ENCODE data around the gene OPRD1. TPM values are rescaled to one million over a fixed set of nuclear protein-coding genes. Genes with fewer than 3 reads are reported as not detected.

OPRD1 gene
- total and polyA plus RNA-seq, 4 donors: 0.28 to 1.4 (median 0.66) TPM

GRCh38 chr1:28910379-28911115, 98.6 kb downstream of the OPRD1 start:
- DNase-seq (ENCODE audit: low read depth in 4 of 6, low spot score in 6 of 6): peak in 1 of 6 donors; percentile 16
- H3K9me3 ChIP-seq (ENCODE audit: control insufficient read depth, insufficient read depth, low read length): no peaks in the 10 kb centered on the region
- H3K4me3 ChIP-seq (ENCODE audit: low read depth, low read length): no peak overlapping the region
- WGBS (ENCODE audit: insufficient coverage): 60% methylated on average over 5 of the region's 7 CpGs
- peaks cover 8% of the 10 kb centered on the region for H3K4me1 ChIP-seq (ENCODE audit: control insufficient read depth, insufficient read depth, low read length)
- no peak overlapping the region for H3K27ac ChIP-seq (ENCODE audit: low read depth, low read length)
- H3K27me3 ChIP-seq (ENCODE audit: control insufficient read depth, insufficient read depth, low read length): no peaks in the 10 kb centered on the region
- no peaks in the 10 kb centered on the region for H3K36me3 ChIP-seq (ENCODE audit: control insufficient read depth, insufficient read depth, low read length)

DNA sequence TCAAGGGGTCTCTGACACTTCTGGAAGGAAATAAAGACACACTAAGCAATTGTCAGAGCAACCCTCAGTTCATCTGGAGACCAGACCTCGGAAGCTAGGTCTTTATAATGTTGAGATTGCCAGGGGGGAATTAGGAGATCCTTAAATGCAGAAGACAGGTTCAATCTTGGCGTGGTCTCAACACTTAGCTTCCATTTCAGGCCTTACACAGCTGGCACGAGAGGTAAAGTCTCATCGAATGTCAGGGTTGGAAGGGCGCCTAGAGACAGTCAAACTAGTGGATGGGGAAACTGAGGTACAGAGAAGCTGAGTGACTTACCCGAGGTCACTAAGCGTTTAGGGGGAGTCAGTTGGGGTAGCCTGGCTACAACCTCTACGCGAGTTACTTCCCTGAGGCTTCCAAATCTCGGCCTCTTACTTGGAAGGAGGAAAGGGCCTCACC, 101.8 kb downstream of the OPRD1 start:
- peaks cover 8% of the 10 kb centered on the region for H3K4me1 ChIP-seq (ENCODE audit: control insufficient read depth, insufficient read depth, low read length)
- no peaks in the 10 kb centered on the region for H3K27me3 ChIP-seq (ENCODE audit: control insufficient read depth, insufficient read depth, low read length)
- peak overlapping the region; percentile 33 for H3K27ac ChIP-seq (ENCODE audit: low read depth, low read length)
- no peak for DNase-seq (ENCODE audit: low read depth in 4 of 6, low spot score in 6 of 6)
- 31% methylated on average over 10 of the region's 10 CpGs for WGBS (ENCODE audit: insufficient coverage)
- H3K4me3 ChIP-seq (ENCODE audit: low read depth, low read length): peak overlapping the region; percentile 50
- no peaks in the 10 kb centered on the region for H3K36me3 ChIP-seq (ENCODE audit: control insufficient read depth, insufficient read depth, low read length)
- H3K9me3 ChIP-seq (ENCODE audit: control insufficient read depth, insufficient read depth, low read length): no peaks in the 10 kb centered on the region

DNA sequence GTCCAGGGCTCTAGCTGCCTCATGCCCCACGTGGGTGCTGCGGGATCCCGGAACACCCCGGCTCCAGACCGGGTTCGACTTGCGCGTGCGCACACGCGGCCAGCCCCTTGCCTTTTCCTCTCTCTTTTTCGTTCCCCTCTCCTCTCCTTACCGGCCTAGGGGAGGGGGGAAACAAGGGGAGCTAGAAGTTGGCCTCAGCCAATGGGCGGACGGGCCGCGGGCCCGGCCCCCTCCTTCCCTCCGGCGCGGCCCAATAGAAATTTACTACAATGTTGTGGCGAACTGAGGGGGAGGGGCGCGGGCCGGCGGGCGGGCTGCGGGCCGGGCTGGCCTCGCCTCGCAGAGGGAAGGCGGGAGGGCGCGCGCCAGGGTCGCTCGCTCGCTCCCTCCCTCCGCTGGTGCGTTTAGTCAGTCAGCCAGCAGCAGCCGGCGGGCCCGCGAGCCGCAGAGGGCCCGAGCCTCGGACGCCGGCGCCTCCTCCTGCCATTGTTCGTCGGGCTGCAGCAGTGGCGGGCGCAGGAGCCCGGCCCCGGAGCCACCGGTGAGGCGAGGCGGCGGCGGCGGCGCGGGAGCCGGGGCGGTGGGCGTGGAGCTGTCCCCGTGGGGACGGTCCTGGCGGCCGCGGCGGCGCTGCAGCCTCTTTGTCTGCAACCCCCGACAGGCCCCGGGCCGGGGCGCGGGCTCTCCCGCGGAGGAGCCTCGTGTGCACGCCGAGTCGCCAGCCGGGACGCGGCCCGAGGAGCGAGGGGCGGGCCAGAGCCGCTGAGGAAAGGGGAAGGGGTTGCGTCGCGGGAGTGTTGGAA, 102.5 kb downstream of the OPRD1 start, which contains the start of gene EPB41:
Gene EPB41, plus strand, starts transcription at position 342 of the 803 bp plus-strand sequence. CDS start 72,869 bp downstream, outside the sequence.
- 0% methylated on average over 79 of the region's 95 CpGs for WGBS (ENCODE audit: insufficient coverage)
- Histone ChIP-seq H3K36me3 (ENCODE audit: control insufficient read depth, insufficient read depth, low read length) (no peaks in the 10 kb centered on the region), H3K4me1 (ENCODE audit: control insufficient read depth, insufficient read depth, low read length) (peaks cover 8% of the 10 kb centered on the region), H3K4me3 (ENCODE audit: low read depth, low read length) (peak within 1 kb of the TSS; percentile 78), H3K9me3 (ENCODE audit: control insufficient read depth, insufficient read depth, low read length) (no peaks in the 10 kb centered on the region), H3K27me3 (ENCODE audit: control insufficient read depth, insufficient read depth, low read length) (no peaks in the 10 kb centered on the region), H3K27ac (ENCODE audit: low read depth, low read length) (peak within 1 kb of the TSS; percentile 33)
- peak; percentile 86 to 99 (median 94) for DNase-seq (ENCODE audit: low read depth in 4 of 6, low spot score in 6 of 6)

DNA sequence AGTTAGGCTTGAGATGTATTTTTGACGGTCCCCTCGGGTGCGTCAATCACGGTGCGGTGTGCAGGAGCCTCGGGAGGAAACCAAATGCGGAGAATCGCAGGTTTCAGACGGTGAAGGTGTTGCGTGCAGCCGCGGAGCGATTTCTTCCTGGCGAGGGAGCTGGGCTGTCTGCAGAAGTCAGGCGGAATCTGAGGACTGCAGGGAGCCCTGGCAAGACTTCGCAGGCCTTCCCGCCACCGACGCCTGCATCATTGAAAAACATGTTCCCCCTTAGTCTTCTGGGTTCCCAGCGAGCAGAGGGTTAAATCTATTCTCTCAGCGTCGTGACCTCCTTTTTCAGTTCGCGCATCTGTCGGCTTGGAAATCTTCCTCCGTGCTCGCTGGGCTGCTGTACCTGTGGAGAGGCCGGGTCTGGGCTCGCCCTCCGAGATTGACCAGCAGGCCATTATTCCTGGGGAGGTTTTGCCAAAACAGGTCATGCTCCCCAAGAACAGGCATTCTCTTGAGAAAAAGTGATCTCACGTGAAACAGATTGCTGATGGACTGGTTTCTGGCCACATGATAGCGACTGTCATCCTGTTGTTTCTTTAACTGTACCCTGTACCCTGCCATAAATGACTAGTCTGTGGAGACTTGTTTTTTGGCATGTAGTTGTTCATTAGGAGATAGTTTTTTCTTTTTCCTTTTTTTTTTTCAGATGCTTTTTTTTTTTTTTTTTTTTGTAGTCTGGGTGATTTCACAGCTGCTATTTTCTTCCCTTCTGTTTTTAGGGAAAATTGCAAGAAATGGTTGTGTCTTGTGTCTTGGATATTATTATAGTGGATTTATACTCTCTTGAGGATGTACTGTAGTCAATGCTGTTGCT, 103.3 kb downstream of the OPRD1 start:
- peak overlapping the region; percentile 78 for H3K4me3 ChIP-seq (ENCODE audit: low read depth, low read length)
- peak in 4 of 6 donors; percentile 24 to 85 (median 48) for DNase-seq (ENCODE audit: low read depth in 4 of 6, low spot score in 6 of 6)
- H3K9me3 ChIP-seq (ENCODE audit: control insufficient read depth, insufficient read depth, low read length): no peaks in the 10 kb centered on the region
- no peaks in the 10 kb centered on the region for H3K27me3 ChIP-seq (ENCODE audit: control insufficient read depth, insufficient read depth, low read length)
- WGBS (ENCODE audit: insufficient coverage): under 1% methylated on average over 31 of the region's 32 CpGs
- H3K36me3 ChIP-seq (ENCODE audit: control insufficient read depth, insufficient read depth, low read length): no peaks in the 10 kb centered on the region
- peak overlapping the region; percentile 33 for H3K27ac ChIP-seq (ENCODE audit: low read depth, low read length)
- peaks cover 8% of the 10 kb centered on the region for H3K4me1 ChIP-seq (ENCODE audit: control insufficient read depth, insufficient read depth, low read length)

- no peaks in the 10 kb centered on the region for H3K27me3 ChIP-seq (ENCODE audit: control insufficient read depth, insufficient read depth, low read length)
Measured at GRCh38 chr1:28917757-28918118, 105.8 kb downstream of the OPRD1 start.

More at GRCh38 chr1:28917757-28918118, 105.8 kb downstream of the OPRD1 start:
- Histone ChIP-seq H3K4me1 (ENCODE audit: control insufficient read depth, insufficient read depth, low read length) (peaks cover 8% of the 10 kb centered on the region), H3K4me3 (ENCODE audit: low read depth, low read length) (no peak overlapping the region), H3K36me3 (ENCODE audit: control insufficient read depth, insufficient read depth, low read length) (no peaks in the 10 kb centered on the region), H3K27ac (ENCODE audit: low read depth, low read length) (no peak overlapping the region), H3K9me3 (ENCODE audit: control insufficient read depth, insufficient read depth, low read length) (no peaks in the 10 kb centered on the region)
- no peak for DNase-seq (ENCODE audit: low read depth in 4 of 6, low spot score in 6 of 6)
- 75% methylated on average over 2 of the region's 2 CpGs for WGBS (ENCODE audit: insufficient coverage)

Small RNA genes lying within 50 kb of the gene (small RNA-seq; reads per million reads assigned to genes)
- not detected for gene RF00019 (ENCODE audit: low replicate concordance)

Other genes with a start within 250 kb of the OPRD1 start
- gene RAB42, start 219.9 kb upstream of the OPRD1 start, total RNA-seq: 1 to 10 TPM; 6.3 to 9.2 TPM
- 1 to 10 TPM; 3.2 to 4.6 TPM for gene RAB42, start 219.9 kb upstream of the OPRD1 start, polyA plus RNA-seq (ENCODE audit: insufficient read length in 2 of 2)
- gene TAF12, start 169.1 kb upstream of the OPRD1 start, total RNA-seq: 10 to 100 TPM; 20.8 to 41.4 TPM
- 10 to 100 TPM; 28.1 to 28.8 TPM for gene TAF12, start 169.1 kb upstream of the OPRD1 start, polyA plus RNA-seq (ENCODE audit: insufficient read length in 2 of 2)
- not detected for gene RNU11, start 163.6 kb upstream of the OPRD1 start, total RNA-seq
- not detected for gene RNU11, start 163.6 kb upstream of the OPRD1 start, polyA plus RNA-seq (ENCODE audit: insufficient read length in 2 of 2)
- 1 to 10 TPM; 7.3 to 9.6 TPM for gene GMEB1, start 143.4 kb upstream of the OPRD1 start, total RNA-seq
- gene GMEB1, start 143.4 kb upstream of the OPRD1 start, polyA plus RNA-seq (ENCODE audit: insufficient read length in 2 of 2): 10 to 100 TPM; 10.9 to 12.7 TPM
- gene YTHDF2, start 75.2 kb upstream of the OPRD1 start, total RNA-seq: 10 to 100 TPM; 46.9 to 48.7 TPM
- 10 to 100 TPM; 56.1 to 66.5 TPM for gene YTHDF2, start 75.2 kb upstream of the OPRD1 start, polyA plus RNA-seq (ENCODE audit: insufficient read length in 2 of 2)
- 10 to 100 TPM; 47.2 to 66.9 TPM for gene EPB41, start 102.4 kb downstream of the OPRD1 start, total RNA-seq
- 10 to 100 TPM; 27.8 to 35.0 TPM for gene EPB41, start 102.4 kb downstream of the OPRD1 start, polyA plus RNA-seq (ENCODE audit: insufficient read length in 2 of 2)